Measurements from ENCODE around the gene VWA8. TPM values are rescaled to one million over a fixed set of nuclear protein-coding genes. Genes with fewer than 3 reads are reported as not detected.
A peak's percentile ranks its signal among the peaks of the same experiment; 100 is the strongest.

VWA8 gene
- total and polyA plus RNA-seq, 2 of the 8 experiments (the other 6 are each of a cell fraction or from before 2014, with no cell fraction given) = 5.9 to 19.6 TPM

- no peaks in the 10 kb centered on the region for H3K36me3 ChIP-seq (ENCODE audit: control insufficient read depth in 2 of 4, insufficient read depth in 4 of 4, low read length in 3 of 4)
- H3K23ac ChIP-seq (ENCODE audit: insufficient read length) = no peak overlapping the region
- peak overlapping the region; percentile 55 for H4K5ac ChIP-seq (ENCODE audit: insufficient read length, low read depth, low read length)
- H3K4ac ChIP-seq (replicated peaks; ENCODE audit: insufficient read length, low read depth, low read length) = no peak overlapping the region
- H3K14ac ChIP-seq (ENCODE audit: insufficient read length) = no peak overlapping the region
- H2BK120ac ChIP-seq (replicated peaks; ENCODE audit: low read depth, low read length) = no peak overlapping the region
- no peaks in the 10 kb centered on the region for H3K9me3 ChIP-seq (ENCODE audit: insufficient read depth in 2 of 2, low read depth in 1 of 2, low read length in 1 of 2)
- H3K4me2 ChIP-seq (ENCODE audit: insufficient read depth in 1 of 2, low read depth in 2 of 2, low read length in 2 of 2) = peak overlapping the region; percentile 41 to 57; a peak in 3 of 4 replicates
- no peaks in the 10 kb centered on the region for H3K23me2 ChIP-seq (ENCODE audit: low read depth, low read length)
- peak overlapping the region; percentile 24; the same call in 1 of the 2 replicates for H2BK20ac ChIP-seq (ENCODE audit: low read length)
- H3K4me1 ChIP-seq (replicated peaks in 1 of 4; ENCODE audit: control insufficient read depth in 3 of 4, insufficient read depth in 4 of 4, low read length in 3 of 4) = peaks cover 5 to 11% (median 10%) of the 10 kb centered on the region in 4 experiments
- H3K56ac ChIP-seq (replicated peaks; ENCODE audit: insufficient read length, low read depth, low read length) = no peak overlapping the region
- H2BK5ac ChIP-seq (ENCODE audit: low read depth, low read length) = peak overlapping the region; percentile 46; the same call in 1 of the 2 replicates
- H3K27ac ChIP-seq (ENCODE audit: low read depth, low read length) = no peak overlapping the region; the same call in 1 of the 2 replicates
- no peak overlapping the region for H3K9ac ChIP-seq (replicated peaks in 1 of 4; ENCODE audit: extremely low read depth in 1 of 4, low read depth in 3 of 4, low read length in 3 of 4)
- no peaks in the 10 kb centered on the region for H3K79me1 ChIP-seq (ENCODE audit: low read depth, low read length)
- no peaks in the 10 kb centered on the region for H4K20me1 ChIP-seq (replicated peaks in 1 of 2; ENCODE audit: control insufficient read depth in 1 of 2, insufficient read depth in 2 of 2, low read length in 2 of 2)
- no peak overlapping the region for H2BK15ac ChIP-seq (ENCODE audit: low read length)
- peak; percentile 25 to 76 for DNase-seq (ENCODE audit: low read depth in 1 of 2, low spot score in 2 of 2)
- ChIA-PET POLR2A (ENCODE audit: partially characterized antibody) (interaction anchor here (2.9 kb wide), 1 partner anchor 11 kb away, joined by 16 read pairs; the partner anchor contains the start of gene VWA8), CTCF (ENCODE audit: partially characterized antibody) (interaction anchor here (0.6 to 5.2 kb wide), 12 partner anchors 10 to 305 kb away, joined by 3 to 31 read pairs (median 4); partner anchors contain the start of gene VWA8)
- H2AFZ ChIP-seq (ENCODE audit: low read length) = peak overlapping the region; percentile 97
- FAIRE-seq = peak; percentile 36
- H4K8ac ChIP-seq (ENCODE audit: extremely low read depth, insufficient read depth, low read length) = no peak overlapping the region
- no peak overlapping the region for H3K4me3 ChIP-seq (ENCODE audit: extremely low read depth in 1 of 4, insufficient read depth in 2 of 4, low read depth in 3 of 4, low read length in 4 of 4)
- peak overlapping the region; percentile 96 for H4K91ac ChIP-seq (replicated peaks; ENCODE audit: insufficient read length, low read length)
- 33% methylated on average over 7 of the region's 7 CpGs; no CpG with 5 or more reads in 1 of the 2 experiments for WGBS, 2 experiments (ENCODE audit: extremely low coverage in 1 of 2, insufficient coverage in 1 of 2, insufficient read length in 1 of 2, insufficient replicate concordance in 2 of 2, low coverage in 1 of 2, low lambda C conversion rate in 2 of 2, missing lambda C conversion rate in 1 of 2)
- H2BK12ac ChIP-seq (ENCODE audit: low read depth, low read length) = peak overlapping the region; percentile 56; the same call in 1 of the 2 replicates
- H3K79me2 ChIP-seq (ENCODE audit: control insufficient read depth in 1 of 2, insufficient read depth in 2 of 2, low read length in 2 of 2) = no peaks in the 10 kb centered on the region
- H3K27me3 ChIP-seq (replicated peaks in 1 of 4; ENCODE audit: control insufficient read depth in 3 of 4, extremely low read depth in 1 of 4, insufficient read depth in 3 of 4, low read length in 3 of 4) = no peaks in the 10 kb centered on the region
- peak overlapping the region; percentile 63 for H3K18ac ChIP-seq (ENCODE audit: extremely low read depth, low read length)
- no peak overlapping the region for H2AK5ac ChIP-seq (ENCODE audit: low read depth, low read length)
- TF ChIP-seq CTCF (IDR thresholded peaks at IDR 0.05; ENCODE audit: control extremely low read depth in 1 of 3, insufficient read depth in 1 of 3, low read depth in 1 of 3, low read length in 3 of 3) (peak; percentile 19 to 54 (median 45)), FOSL1 (IDR thresholded peaks at IDR 0.05; ENCODE audit: insufficient read depth, low read depth, low read length) (no peak), RXRA (IDR thresholded peaks at IDR 0.05; ENCODE audit: insufficient read depth, low read depth, low read length) (no peak), RAD21 (IDR thresholded peaks at IDR 0.05 in 1 of 2, conservative IDR thresholded peaks at IDR 0.05 in 1 of 2; ENCODE audit: low read depth in 2 of 2, low read length in 2 of 2) (peak in 1 of 2 experiments; percentile 33; a peak in 2 of 4 replicates), GABPA (IDR thresholded peaks at IDR 0.05; ENCODE audit: borderline replicate concordance, insufficient read depth, low read length) (no peak), TBP (IDR thresholded peaks at IDR 0.05; ENCODE audit: low read depth, low read length) (no peak), TCF12 (IDR thresholded peaks at IDR 0.05; ENCODE audit: low read depth, low read length) (no peak), RBBP5 (IDR thresholded peaks at IDR 0.05; ENCODE audit: borderline replicate concordance, low read depth, low read length) (0 out of 2 replicates have a peak, but pooled peaks have one; percentile 52), EGR1 (IDR thresholded peaks at IDR 0.05; ENCODE audit: borderline replicate concordance, low read depth, low read length) (no peak), JUN (IDR thresholded peaks at IDR 0.05; ENCODE audit: low read depth, low read length) (no peak)
Observed at GRCh38 chr13:41973247-41973741, 12.4 kb upstream of the VWA8 start.
